Smooth muscle cell (in vitro differentiated cells): ENCODE data around the gene SLC37A2. TPM values are rescaled to one million over a fixed set of nuclear protein-coding genes. Genes with fewer than 3 reads are reported as not detected.

ENCODE experiments used
- DNase-seq: peaks from one replicate; lab custom pipeline; 2025; ENCODE audit not compliant: unreplicated experiment; lab: John Stamatoyannopoulos, UW
- H2AFZ ChIP-seq: fragments of 200-600 bp; sonication (generic); 2 replicates; pipeline ENCODE4 v1.6.0; 2016; ENCODE audit warnings: antibody characterized with exemption, low read depth, mild to moderate bottlenecking
- H3F3A ChIP-seq: fragments of 200-600 bp; sonication (generic); 2 replicates; pipeline ENCODE4 v1.6.0; 2017; ENCODE audit warnings: antibody characterized with exemption, low read depth
- H3K27ac ChIP-seq: fragments of 200-600 bp; sonication (generic); 2 replicates; pipeline ENCODE4 v1.5.1; 2016; ENCODE audit warnings: low read depth, mild to moderate bottlenecking
- H3K27me3 ChIP-seq: fragments of 200-600 bp; sonication (generic); 2 replicates; pipeline ENCODE4 v1.6.1; 2016; ENCODE audit warnings: low read depth, mild to moderate bottlenecking
- H3K36me3 ChIP-seq: fragments of 200-600 bp; sonication (generic); 2 replicates; pipeline ENCODE4 v1.5.1; 2016; ENCODE audit warnings: low read depth
- H3K4me1 ChIP-seq: fragments of 200-600 bp; sonication (generic); 2 replicates; pipeline ENCODE4 v1.5.1; 2016; ENCODE audit warnings: low read depth
- H3K4me2 ChIP-seq: fragments of 200-600 bp; sonication (generic); 2 replicates; pipeline ENCODE4 v1.6.0; 2016; ENCODE audit warnings: mild to moderate bottlenecking
- H3K4me3 ChIP-seq: fragments of 200-600 bp; sonication (generic); 2 replicates; pipeline ENCODE4 v1.5.1; 2016; ENCODE audit warnings: mild to moderate bottlenecking
- H3K79me2 ChIP-seq: fragments of 200-600 bp; sonication (generic); 2 replicates; pipeline ENCODE4 v1.6.0; 2016; ENCODE audit warnings: low read depth, mild to moderate bottlenecking
- H3K9ac ChIP-seq: fragments of 200-600 bp; sonication (generic); 2 replicates; pipeline ENCODE4 v1.6.0; 2016; ENCODE audit warnings: low read depth
- H3K9me3 ChIP-seq: fragments of 200-600 bp; sonication (generic); replicated peaks from 2 replicates; pipeline ENCODE4 v1.5.1; 2016; ENCODE audit warnings: low read depth
- H4K20me1 ChIP-seq: fragments of 200-600 bp; sonication (generic); 2 replicates; pipeline ENCODE4 v1.6.0; 2016; ENCODE audit warnings: low read depth
- WGBS: methylation state at CpG from one replicate; pipeline ENCODE4 v1.1.7; 2016; ENCODE audit warnings: low lambda C conversion rate; 5-methylcytosine and 5-hydroxymethylcytosine counted together
- polyA plus RNA-seq: library from polyadenylated mRNA; unstranded; fragments of >200 nt; fragmentation: Nextera tagmentation; extraction: Ambion mirVana; gene quantifications from 2 replicates; pipeline ENCODE4 v1.2.1, GENCODE V29; 2016
- total RNA-seq: library from RNA; depleted of rRNA; stranded (reverse); fragments of >200 nt; gene quantifications from 2 replicates; pipeline ENCODE4 v1.2.3, GENCODE V29; 2014
- TF ChIP-seq, protein P1 (sequence below): fragments of 200-600 bp; sonication (generic); IDR thresholded peaks from 2 replicates; pipeline ENCODE4 v1.5.1; 2017; ENCODE audit warnings: borderline replicate concordance, mild to moderate bottlenecking, antibody characterized with exemption; ENCODE audit not compliant: insufficient read depth, poor library complexity, severe bottlenecking

Gene SLC37A2
- total and polyA plus RNA-seq, 2 experiments from 2014 or later, result 0.69 to 5.3 TPM

DNA sequence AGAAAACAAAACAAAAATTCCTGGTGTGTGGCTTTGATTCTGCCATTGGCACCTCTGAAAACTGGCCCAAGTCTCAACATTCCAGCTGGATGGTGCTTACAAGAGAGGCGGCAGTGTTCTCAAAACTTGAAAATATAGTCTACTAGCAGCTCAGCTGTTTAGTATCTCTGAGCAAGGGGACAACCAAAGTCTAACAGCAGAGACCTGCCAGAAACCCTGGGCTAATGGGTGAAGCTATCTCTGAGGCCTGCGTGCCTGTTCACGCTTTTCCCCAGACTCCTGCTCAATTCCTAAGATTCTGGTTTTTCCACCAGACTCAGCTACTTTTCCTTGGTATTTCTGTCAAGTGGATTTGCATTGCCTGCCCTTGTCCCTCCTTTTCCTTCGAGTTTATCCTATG lies 30.4 kb downstream of the SLC37A2 start:
- TF ChIP-seq, protein P1, sequence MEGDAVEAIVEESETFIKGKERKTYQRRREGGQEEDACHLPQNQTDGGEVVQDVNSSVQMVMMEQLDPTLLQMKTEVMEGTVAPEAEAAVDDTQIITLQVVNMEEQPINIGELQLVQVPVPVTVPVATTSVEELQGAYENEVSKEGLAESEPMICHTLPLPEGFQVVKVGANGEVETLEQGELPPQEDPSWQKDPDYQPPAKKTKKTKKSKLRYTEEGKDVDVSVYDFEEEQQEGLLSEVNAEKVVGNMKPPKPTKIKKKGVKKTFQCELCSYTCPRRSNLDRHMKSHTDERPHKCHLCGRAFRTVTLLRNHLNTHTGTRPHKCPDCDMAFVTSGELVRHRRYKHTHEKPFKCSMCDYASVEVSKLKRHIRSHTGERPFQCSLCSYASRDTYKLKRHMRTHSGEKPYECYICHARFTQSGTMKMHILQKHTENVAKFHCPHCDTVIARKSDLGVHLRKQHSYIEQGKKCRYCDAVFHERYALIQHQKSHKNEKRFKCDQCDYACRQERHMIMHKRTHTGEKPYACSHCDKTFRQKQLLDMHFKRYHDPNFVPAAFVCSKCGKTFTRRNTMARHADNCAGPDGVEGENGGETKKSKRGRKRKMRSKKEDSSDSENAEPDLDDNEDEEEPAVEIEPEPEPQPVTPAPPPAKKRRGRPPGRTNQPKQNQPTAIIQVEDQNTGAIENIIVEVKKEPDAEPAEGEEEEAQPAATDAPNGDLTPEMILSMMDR, result no peak
- WGBS, result 84% methylated on average over 4 of the region's 4 CpGs
- H3K4me3 ChIP-seq, result no peak overlapping the region
- peaks cover 7% of the 10 kb centered on the region for H3K36me3 ChIP-seq
- no peak overlapping the region for H2AFZ ChIP-seq
- no peak overlapping the region for H3K27ac ChIP-seq
- H3K4me1 ChIP-seq, result peaks cover 22% of the 10 kb centered on the region
- no peaks in the 10 kb centered on the region for H3K9me3 ChIP-seq
- no peaks in the 10 kb centered on the region for H3K27me3 ChIP-seq
- DNase-seq, result no peak
- H3K4me2 ChIP-seq, result no peak overlapping the region
- no peaks in the 10 kb centered on the region for H3K79me2 ChIP-seq
- no peaks in the 10 kb centered on the region for H4K20me1 ChIP-seq
- H3F3A ChIP-seq, result no peaks in the 10 kb centered on the region
- no peak overlapping the region for H3K9ac ChIP-seq

DNA sequence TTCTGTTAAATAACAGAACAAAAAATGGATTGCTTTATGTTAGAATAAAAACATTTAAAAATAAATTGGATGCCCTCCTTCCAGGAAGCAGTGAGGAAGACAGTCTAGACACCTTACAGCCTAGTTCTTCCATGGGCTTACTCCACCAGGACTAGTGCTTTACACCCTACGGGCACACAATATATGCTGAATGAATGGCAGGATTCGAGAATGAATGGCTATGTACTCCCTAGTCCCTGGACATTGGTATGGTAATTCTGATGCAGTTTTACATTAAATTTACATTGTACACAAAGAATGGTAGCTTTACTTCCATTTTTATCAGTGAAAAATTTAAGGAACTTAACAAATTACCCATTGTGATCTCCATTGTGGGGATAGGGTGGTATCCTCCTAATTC lies 31.6 kb downstream of the SLC37A2 start:
- TF ChIP-seq, protein P1, result no peak
- Histone ChIP-seq H4K20me1 (no peaks in the 10 kb centered on the region), H2AFZ (no peak overlapping the region), H3K36me3 (peaks cover 7% of the 10 kb centered on the region), H3K9me3 (no peaks in the 10 kb centered on the region), H3F3A (no peaks in the 10 kb centered on the region), H3K4me1 (peaks cover 22% of the 10 kb centered on the region), H3K4me3 (no peak overlapping the region), H3K27me3 (no peaks in the 10 kb centered on the region), H3K9ac (no peak overlapping the region), H3K79me2 (no peaks in the 10 kb centered on the region), H3K27ac (no peak overlapping the region), H3K4me2 (no peak overlapping the region)
- no peak for DNase-seq
- 90% methylated on average over 2 of the region's 2 CpGs for WGBS

DNA sequence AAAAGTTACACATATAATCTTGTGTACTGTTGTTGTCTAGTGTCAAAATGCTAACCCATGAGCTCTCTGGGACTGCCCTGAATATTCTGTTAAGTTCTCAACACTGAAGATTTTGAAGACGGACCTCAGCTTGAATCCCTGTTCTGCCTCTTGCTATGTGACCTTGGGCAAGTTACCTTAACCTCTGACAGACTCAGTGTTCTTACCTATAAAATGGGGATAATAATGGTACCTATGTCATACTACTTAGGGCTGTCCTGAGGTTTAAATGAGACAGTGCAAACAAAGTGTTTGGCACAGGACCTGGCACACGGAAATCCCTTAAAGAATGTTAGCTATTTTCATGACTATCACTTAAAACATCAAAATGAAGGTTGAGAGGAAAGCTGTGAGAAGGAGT lies 37.0 kb downstream of the SLC37A2 start:
- H3K36me3 ChIP-seq, result peaks cover 7% of the 10 kb centered on the region
- no peak overlapping the region for H3K9ac ChIP-seq
- no peaks in the 10 kb centered on the region for H4K20me1 ChIP-seq
- H3K79me2 ChIP-seq, result no peaks in the 10 kb centered on the region
- H3K4me1 ChIP-seq, result no peaks in the 10 kb centered on the region
- no peaks in the 10 kb centered on the region for H3F3A ChIP-seq
- TF ChIP-seq, protein P1, result no peak
- no peak overlapping the region for H3K4me2 ChIP-seq
- no peaks in the 10 kb centered on the region for H3K9me3 ChIP-seq
- DNase-seq, result no peak
- no peak overlapping the region for H3K4me3 ChIP-seq
- 91% methylated on average over 2 of the region's 2 CpGs for WGBS
- H3K27me3 ChIP-seq, result no peaks in the 10 kb centered on the region
- H3K27ac ChIP-seq, result no peak overlapping the region
- no peak overlapping the region for H2AFZ ChIP-seq

DNA sequence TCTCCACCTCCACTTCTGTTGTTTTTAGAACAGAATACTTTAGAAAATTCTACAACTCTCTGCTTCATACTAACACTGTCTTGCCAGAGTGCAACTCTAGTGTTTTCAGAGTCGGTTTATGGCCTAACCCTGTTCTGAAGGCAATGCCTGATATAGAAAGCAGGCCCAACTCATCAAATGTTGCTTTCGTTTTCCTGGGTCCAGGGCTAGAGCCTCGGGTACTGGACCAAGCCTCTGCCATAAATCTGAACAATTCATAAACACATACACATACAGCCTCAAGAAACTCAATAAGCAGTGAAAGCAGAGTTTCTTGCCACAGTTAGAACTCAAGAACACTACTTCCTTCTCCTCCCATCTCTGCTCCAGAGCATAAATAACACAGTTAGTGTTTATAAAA lies 38.5 kb downstream of the SLC37A2 start:
- no peaks in the 10 kb centered on the region for H3F3A ChIP-seq

More for the DNA sequence above, 38.5 kb downstream of the SLC37A2 start:
- Histone ChIP-seq H3K27me3 (no peaks in the 10 kb centered on the region), H3K4me1 (no peaks in the 10 kb centered on the region), H3K4me2 (no peak overlapping the region), H3K36me3 (peaks cover 7% of the 10 kb centered on the region), H2AFZ (no peak overlapping the region), H4K20me1 (no peaks in the 10 kb centered on the region), H3K4me3 (no peak overlapping the region), H3K79me2 (peaks cover 5% of the 10 kb centered on the region), H3K27ac (no peak overlapping the region), H3K9me3 (no peaks in the 10 kb centered on the region), H3K9ac (no peak overlapping the region)
- DNase-seq, result no peak
- 95% methylated on average over 3 of the region's 3 CpGs for WGBS
- TF ChIP-seq, protein P1, result no peak
